ENCODE data around the gene GABRR1.
"Not testable (repeated sequence)": the region's sequence is repeated elsewhere in the genome, so short reads cannot be mapped to it uniquely, and the experiment has no call there.

Gene GABRR1

DNA sequence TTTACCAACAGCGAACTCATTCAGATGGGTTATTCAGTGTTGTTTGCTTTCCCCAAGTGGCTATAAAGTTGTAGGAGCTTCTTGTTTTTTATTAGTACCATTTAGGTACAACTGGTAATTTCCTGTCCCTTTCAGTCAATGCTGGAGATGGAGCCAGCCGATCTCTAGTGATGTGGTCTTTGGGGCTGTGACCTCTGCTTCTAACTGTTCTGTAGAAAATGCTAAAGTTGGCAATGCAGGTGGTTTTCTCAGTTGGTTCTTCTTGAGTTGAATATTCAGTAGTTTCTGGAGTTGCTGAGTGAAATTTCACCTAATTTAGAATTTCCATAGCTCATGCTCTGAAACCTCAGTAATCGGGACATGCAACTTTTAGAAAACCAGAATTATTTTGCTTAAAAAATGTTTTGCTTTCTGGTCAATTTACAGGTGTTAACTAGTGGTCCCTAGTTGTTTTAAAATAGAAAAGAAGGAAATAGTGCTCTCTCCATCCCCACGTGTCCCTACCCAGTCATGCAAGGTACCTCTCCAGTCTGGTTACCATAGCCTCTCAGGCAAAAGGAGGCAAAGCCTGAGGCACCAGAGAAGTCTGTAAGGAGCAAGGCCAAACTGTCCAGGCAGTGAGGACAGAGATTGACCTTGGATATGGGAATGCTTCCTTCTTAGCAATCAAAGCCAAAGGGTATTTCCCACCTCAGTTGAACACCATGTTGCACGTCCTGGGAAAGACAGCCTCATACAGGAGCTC is 27.3 kb upstream of the GABRR1 start:
- no peak overlapping the region for H3K27ac ChIP-seq
- CTCF ChIA-PET: interaction anchor here (1.1 to 1.3 kb wide), 2 partner anchors 262 kb away, joined by 7 read pairs; no protein-coding TSS in a partner anchor
- DNase-seq (ENCODE audit: low spot score): no peak
- POLR2A ChIA-PET (ENCODE audit: low non-redundant PET): no interaction called here
- TF ChIP-seq, protein P1, sequence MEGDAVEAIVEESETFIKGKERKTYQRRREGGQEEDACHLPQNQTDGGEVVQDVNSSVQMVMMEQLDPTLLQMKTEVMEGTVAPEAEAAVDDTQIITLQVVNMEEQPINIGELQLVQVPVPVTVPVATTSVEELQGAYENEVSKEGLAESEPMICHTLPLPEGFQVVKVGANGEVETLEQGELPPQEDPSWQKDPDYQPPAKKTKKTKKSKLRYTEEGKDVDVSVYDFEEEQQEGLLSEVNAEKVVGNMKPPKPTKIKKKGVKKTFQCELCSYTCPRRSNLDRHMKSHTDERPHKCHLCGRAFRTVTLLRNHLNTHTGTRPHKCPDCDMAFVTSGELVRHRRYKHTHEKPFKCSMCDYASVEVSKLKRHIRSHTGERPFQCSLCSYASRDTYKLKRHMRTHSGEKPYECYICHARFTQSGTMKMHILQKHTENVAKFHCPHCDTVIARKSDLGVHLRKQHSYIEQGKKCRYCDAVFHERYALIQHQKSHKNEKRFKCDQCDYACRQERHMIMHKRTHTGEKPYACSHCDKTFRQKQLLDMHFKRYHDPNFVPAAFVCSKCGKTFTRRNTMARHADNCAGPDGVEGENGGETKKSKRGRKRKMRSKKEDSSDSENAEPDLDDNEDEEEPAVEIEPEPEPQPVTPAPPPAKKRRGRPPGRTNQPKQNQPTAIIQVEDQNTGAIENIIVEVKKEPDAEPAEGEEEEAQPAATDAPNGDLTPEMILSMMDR (conservative IDR thresholded peaks at IDR 0.05; ENCODE audit: low read depth): no peak

DNA sequence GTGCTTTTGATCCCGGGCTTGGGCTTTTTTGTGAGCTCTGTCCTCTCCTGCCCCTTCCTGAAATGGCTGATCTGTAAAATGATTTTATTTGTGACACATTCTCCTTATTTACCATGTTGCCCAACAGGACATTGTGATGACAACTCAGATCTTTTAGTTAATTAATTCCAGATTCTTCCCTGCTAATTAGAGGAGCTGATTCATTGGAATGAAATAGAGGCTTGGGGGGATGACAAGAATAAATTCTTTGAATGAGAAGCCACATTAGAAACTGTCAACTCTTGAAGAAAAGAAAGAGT is 26.1 kb upstream of the GABRR1 start:
- TF ChIP-seq, protein P1 (conservative IDR thresholded peaks at IDR 0.05; ENCODE audit: low read depth): no peak
- no peak overlapping the region for H3K27ac ChIP-seq
- DNase-seq (ENCODE audit: low spot score): no peak
- POLR2A ChIA-PET (ENCODE audit: low non-redundant PET): no interaction called here
- CTCF ChIA-PET: interaction anchor here (0.7 to 1.1 kb wide), 2 partner anchors 261 to 345 kb away, joined by 4 to 7 read pairs; no protein-coding TSS in a partner anchor

DNA sequence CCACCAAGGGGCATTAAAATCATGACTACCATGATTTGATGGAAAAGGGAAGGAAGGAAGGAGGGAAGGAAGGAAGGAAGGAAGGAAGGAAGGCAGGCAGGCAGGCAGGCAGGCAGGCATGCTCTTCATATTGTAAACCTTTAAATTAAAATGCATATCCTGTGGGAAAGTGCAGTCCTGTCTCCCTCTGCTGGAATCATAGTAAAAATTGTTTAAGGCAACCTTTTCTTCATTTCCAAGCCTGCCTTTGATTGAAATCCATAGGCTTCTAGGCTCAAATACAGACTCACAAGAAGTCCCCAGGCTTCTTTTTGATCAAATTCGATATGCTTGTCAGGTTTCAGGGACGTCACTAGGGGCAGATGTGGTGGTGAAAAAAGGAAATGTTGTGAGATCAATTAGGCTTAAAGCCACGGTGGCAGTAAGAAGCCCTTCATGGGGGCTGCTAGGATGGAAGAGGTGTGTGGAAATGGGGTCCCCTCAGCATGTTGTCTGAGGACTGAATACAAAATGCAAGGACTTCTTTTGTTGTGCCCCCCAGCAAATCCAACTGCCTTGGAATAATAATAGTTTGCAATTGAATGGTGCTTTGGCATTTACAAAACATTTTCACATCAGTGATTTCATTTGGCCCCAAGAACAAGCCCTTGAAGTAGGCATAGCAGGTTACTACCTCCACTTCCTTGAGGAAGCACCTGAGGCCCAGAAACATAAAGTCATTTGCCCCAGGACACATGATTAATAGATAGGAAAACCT is 25.6 kb upstream of the GABRR1 start:
- ChIA-PET CTCF (interaction anchor here (0.6 to 2.2 kb wide), 9 partner anchors 27 to 345 kb away, joined by 3 to 11 read pairs (median 5); no protein-coding TSS in a partner anchor), POLR2A (ENCODE audit: low non-redundant PET) (no interaction called here)
- no peak overlapping the region for H3K27ac ChIP-seq
- TF ChIP-seq, protein P1 (conservative IDR thresholded peaks at IDR 0.05; ENCODE audit: low read depth): peak; percentile 63
- peak; percentile 66 for DNase-seq (ENCODE audit: low spot score)

DNA sequence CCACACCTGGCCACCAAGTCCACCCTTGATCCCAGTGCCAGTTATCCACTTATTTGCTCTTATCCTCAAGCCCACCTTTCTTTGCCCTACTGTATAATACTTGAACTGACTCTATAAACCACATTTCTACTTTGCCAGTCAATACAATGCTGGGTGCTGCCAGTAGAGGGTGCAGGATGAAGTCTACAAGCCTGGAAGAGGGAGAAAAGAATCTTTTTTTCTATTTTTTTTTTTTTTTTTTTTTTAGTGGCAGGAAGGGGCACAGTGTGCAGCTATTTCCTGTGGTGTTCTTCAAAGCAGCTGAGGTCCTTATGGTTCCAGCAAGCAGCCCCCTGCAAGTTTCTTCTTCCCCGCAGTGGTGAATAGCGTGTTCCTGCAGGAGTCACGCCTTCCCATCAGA is 22.2 kb upstream of the GABRR1 start:
- no peak overlapping the region for H3K27ac ChIP-seq
- ChIA-PET CTCF (no interaction called here), POLR2A (ENCODE audit: low non-redundant PET) (no interaction called here)
- TF ChIP-seq, protein P1 (conservative IDR thresholded peaks at IDR 0.05; ENCODE audit: low read depth): no peak
- no peak for DNase-seq (ENCODE audit: low spot score)

DNA sequence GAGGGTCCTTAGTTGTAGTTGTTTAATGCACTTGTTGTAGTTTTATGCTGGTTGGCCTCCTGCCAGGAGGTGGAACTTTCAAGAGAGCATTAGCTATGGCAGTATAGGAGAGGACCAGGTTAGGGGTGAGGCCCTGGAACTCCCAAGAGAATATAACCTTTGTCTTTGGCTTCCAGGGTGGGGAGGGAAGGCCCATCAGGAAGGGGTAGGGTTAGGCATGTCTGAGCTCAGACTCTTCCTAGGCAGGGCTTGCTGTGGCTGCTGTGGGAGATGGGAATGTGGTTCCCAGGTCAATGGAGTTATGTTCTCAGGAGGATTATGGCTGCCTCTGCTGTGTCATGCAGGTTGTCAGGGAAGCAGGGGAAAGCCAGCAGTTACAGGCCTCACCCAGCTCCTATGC is 20.0 kb upstream of the GABRR1 start:
- TF ChIP-seq, protein P1 (conservative IDR thresholded peaks at IDR 0.05; ENCODE audit: low read depth): no peak
- no peak overlapping the region for H3K27ac ChIP-seq
- CTCF ChIA-PET: no interaction called here
- DNase-seq (ENCODE audit: low spot score): no peak
- POLR2A ChIA-PET (ENCODE audit: low non-redundant PET): no interaction called here

DNA sequence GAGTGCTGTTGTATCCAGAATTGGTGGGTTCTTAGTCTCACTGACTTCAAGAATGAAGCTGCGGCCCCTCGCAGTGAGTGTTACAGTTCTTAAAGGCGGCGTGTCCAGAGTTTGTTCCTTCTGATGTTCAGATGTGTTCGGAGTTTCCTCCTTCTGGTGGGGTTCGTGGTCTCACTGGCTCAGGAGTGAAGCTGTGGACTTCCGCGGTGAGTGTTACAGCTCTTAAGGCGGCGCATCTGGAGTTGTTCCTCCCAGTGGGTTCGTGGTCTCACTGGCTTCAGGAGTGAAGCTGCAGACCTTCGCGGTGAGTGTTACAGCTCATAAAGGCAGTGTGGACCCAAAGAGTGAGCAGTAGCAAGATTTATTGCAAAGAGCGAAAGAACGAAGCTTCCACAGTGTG is 16.4 kb upstream of the GABRR1 start:
- DNase-seq (ENCODE audit: low spot score); POLR2A ChIA-PET (ENCODE audit: low non-redundant PET); CTCF ChIA-PET; H3K27ac ChIP-seq: not testable (repeated sequence)

DNA sequence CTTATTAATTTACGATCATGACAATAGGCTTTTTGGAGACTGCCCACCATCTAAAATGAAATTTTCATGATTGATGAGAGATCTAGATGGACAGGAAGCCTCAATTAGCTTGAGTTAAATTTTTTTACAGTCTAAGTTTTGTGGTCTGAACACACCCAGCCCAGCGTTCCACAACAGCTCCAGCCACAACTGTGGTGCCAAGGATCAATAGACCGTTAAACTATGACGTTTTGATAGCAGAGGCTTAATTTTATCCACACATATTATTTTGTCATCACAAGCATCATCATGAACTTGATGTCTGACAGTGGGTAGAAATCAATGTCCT is 5.5 kb upstream of the GABRR1 start:
- ChIA-PET CTCF (no interaction called here), POLR2A (ENCODE audit: low non-redundant PET) (no interaction called here)
- DNase-seq (ENCODE audit: low spot score): no peak
- no peak overlapping the region for H3K27ac ChIP-seq
- TF ChIP-seq, protein P1 (conservative IDR thresholded peaks at IDR 0.05; ENCODE audit: low read depth): no peak
